Measurements from ENCODE around the gene TERT. TPM values are rescaled to one million over a fixed set of nuclear protein-coding genes. Genes with fewer than 3 reads are reported as not detected.

The TERT gene
- total and polyA plus RNA-seq, 4 donors, result 0.06 to 0.50 (median 0.10) TPM; not detected in 1

- Histone ChIP-seq H3K4me1 (ENCODE audit: control insufficient read depth, insufficient read depth, low read length) (no peaks in the 10 kb centered on the region), H3K4me3 (ENCODE audit: low read depth, low read length) (no peak overlapping the region), H3K27me3 (ENCODE audit: control insufficient read depth, insufficient read depth, low read length) (no peaks in the 10 kb centered on the region), H3K9me3 (ENCODE audit: control insufficient read depth, insufficient read depth, low read length) (no peaks in the 10 kb centered on the region), H3K27ac (ENCODE audit: low read depth, low read length) (no peak overlapping the region), H3K36me3 (ENCODE audit: control insufficient read depth, insufficient read depth, low read length) (peaks cover 76% of the 10 kb centered on the region)
- 94% methylated on average over 17 of the region's 17 CpGs for WGBS (ENCODE audit: insufficient coverage)
- DNase-seq (ENCODE audit: low read depth in 4 of 6, low spot score in 6 of 6), result no peak
Observed at GRCh38 chr5:1325191-1325741, 30.4 kb upstream of the TERT start.

- Histone ChIP-seq H3K4me3 (ENCODE audit: low read depth, low read length) (no peak overlapping the region), H3K36me3 (ENCODE audit: control insufficient read depth, insufficient read depth, low read length) (peaks cover 76% of the 10 kb centered on the region), H3K27me3 (ENCODE audit: control insufficient read depth, insufficient read depth, low read length) (no peaks in the 10 kb centered on the region), H3K27ac (ENCODE audit: low read depth, low read length) (no peak overlapping the region), H3K9me3 (ENCODE audit: control insufficient read depth, insufficient read depth, low read length) (no peaks in the 10 kb centered on the region), H3K4me1 (ENCODE audit: control insufficient read depth, insufficient read depth, low read length) (no peaks in the 10 kb centered on the region)
- DNase-seq (ENCODE audit: low read depth in 4 of 6, low spot score in 6 of 6), result no peak
- 93% methylated on average over 17 of the region's 17 CpGs for WGBS (ENCODE audit: insufficient coverage)
Observed at GRCh38 chr5:1324719-1325190, 29.9 kb upstream of the TERT start.

- DNase-seq (ENCODE audit: low read depth in 4 of 6, low spot score in 6 of 6), result no peak
- Histone ChIP-seq H3K4me1 (ENCODE audit: control insufficient read depth, insufficient read depth, low read length) (no peaks in the 10 kb centered on the region), H3K36me3 (ENCODE audit: control insufficient read depth, insufficient read depth, low read length) (peaks cover 79% of the 10 kb centered on the region), H3K4me3 (ENCODE audit: low read depth, low read length) (no peak overlapping the region), H3K9me3 (ENCODE audit: control insufficient read depth, insufficient read depth, low read length) (no peaks in the 10 kb centered on the region), H3K27me3 (ENCODE audit: control insufficient read depth, insufficient read depth, low read length) (no peaks in the 10 kb centered on the region), H3K27ac (ENCODE audit: low read depth, low read length) (no peak overlapping the region)
- WGBS (ENCODE audit: insufficient coverage), result 97% methylated on average over 14 of the region's 15 CpGs
Observed at GRCh38 chr5:1324301-1324700, 29.4 kb upstream of the TERT start.

- no peaks in the 10 kb centered on the region for H3K27me3 ChIP-seq (ENCODE audit: control insufficient read depth, insufficient read depth, low read length)
- DNase-seq (ENCODE audit: low read depth in 4 of 6, low spot score in 6 of 6), result no peak
- no peaks in the 10 kb centered on the region for H3K4me1 ChIP-seq (ENCODE audit: control insufficient read depth, insufficient read depth, low read length)
- H3K27ac ChIP-seq (ENCODE audit: low read depth, low read length), result no peak overlapping the region
- no peaks in the 10 kb centered on the region for H3K9me3 ChIP-seq (ENCODE audit: control insufficient read depth, insufficient read depth, low read length)
- peaks cover 79% of the 10 kb centered on the region for H3K36me3 ChIP-seq (ENCODE audit: control insufficient read depth, insufficient read depth, low read length)
- 93% methylated on average over 7 of the region's 13 CpGs for WGBS (ENCODE audit: insufficient coverage)
- H3K4me3 ChIP-seq (ENCODE audit: low read depth, low read length), result no peak overlapping the region
Observed at GRCh38 chr5:1323803-1324173, 28.9 kb upstream of the TERT start.

GRCh38 chr5:1322955-1323802 lies 28.3 kb upstream of the TERT start:
- DNase-seq (ENCODE audit: low read depth in 4 of 6, low spot score in 6 of 6), result no peak
- WGBS (ENCODE audit: insufficient coverage), result 86% methylated on average over 24 of the region's 24 CpGs
- H3K36me3 ChIP-seq (ENCODE audit: control insufficient read depth, insufficient read depth, low read length), result peaks cover 80% of the 10 kb centered on the region

GRCh38 chr5:1322036-1322900 lies 27.4 kb upstream of the TERT start:
- Histone ChIP-seq H3K4me3 (ENCODE audit: low read depth, low read length) (no peak overlapping the region), H3K4me1 (ENCODE audit: control insufficient read depth, insufficient read depth, low read length) (no peaks in the 10 kb centered on the region), H3K9me3 (ENCODE audit: control insufficient read depth, insufficient read depth, low read length) (no peaks in the 10 kb centered on the region), H3K27me3 (ENCODE audit: control insufficient read depth, insufficient read depth, low read length) (no peaks in the 10 kb centered on the region), H3K27ac (ENCODE audit: low read depth, low read length) (no peak overlapping the region), H3K36me3 (ENCODE audit: control insufficient read depth, insufficient read depth, low read length) (peaks cover 84% of the 10 kb centered on the region)
- 96% methylated on average over 17 of the region's 22 CpGs for WGBS (ENCODE audit: insufficient coverage)
- DNase-seq (ENCODE audit: low read depth in 4 of 6, low spot score in 6 of 6), result no peak

More at GRCh38 chr5:1322955-1323802, 28.3 kb upstream of the TERT start:
- Histone ChIP-seq H3K27me3 (ENCODE audit: control insufficient read depth, insufficient read depth, low read length) (no peaks in the 10 kb centered on the region), H3K27ac (ENCODE audit: low read depth, low read length) (no peak overlapping the region), H3K9me3 (ENCODE audit: control insufficient read depth, insufficient read depth, low read length) (no peaks in the 10 kb centered on the region), H3K4me3 (ENCODE audit: low read depth, low read length) (no peak overlapping the region), H3K4me1 (ENCODE audit: control insufficient read depth, insufficient read depth, low read length) (no peaks in the 10 kb centered on the region)

- Histone ChIP-seq H3K36me3 (ENCODE audit: control insufficient read depth, insufficient read depth, low read length) (peaks cover 88% of the 10 kb centered on the region), H3K27me3 (ENCODE audit: control insufficient read depth, insufficient read depth, low read length) (no peaks in the 10 kb centered on the region), H3K4me3 (ENCODE audit: low read depth, low read length) (no peak overlapping the region), H3K27ac (ENCODE audit: low read depth, low read length) (no peak overlapping the region), H3K9me3 (ENCODE audit: control insufficient read depth, insufficient read depth, low read length) (no peaks in the 10 kb centered on the region), H3K4me1 (ENCODE audit: control insufficient read depth, insufficient read depth, low read length) (no peaks in the 10 kb centered on the region)
- WGBS (ENCODE audit: insufficient coverage), result 95% methylated on average over 16 of the region's 16 CpGs
- DNase-seq (ENCODE audit: low read depth in 4 of 6, low spot score in 6 of 6), result no peak
Observed at GRCh38 chr5:1321576-1321975, 26.7 kb upstream of the TERT start.

GRCh38 chr5:1320436-1321344 lies 25.8 kb upstream of the TERT start:
- Histone ChIP-seq H3K36me3 (ENCODE audit: control insufficient read depth, insufficient read depth, low read length) (peaks cover 87% of the 10 kb centered on the region), H3K27ac (ENCODE audit: low read depth, low read length) (no peak overlapping the region), H3K4me1 (ENCODE audit: control insufficient read depth, insufficient read depth, low read length) (peaks cover 2% of the 10 kb centered on the region), H3K4me3 (ENCODE audit: low read depth, low read length) (no peak overlapping the region), H3K27me3 (ENCODE audit: control insufficient read depth, insufficient read depth, low read length) (no peaks in the 10 kb centered on the region), H3K9me3 (ENCODE audit: control insufficient read depth, insufficient read depth, low read length) (no peaks in the 10 kb centered on the region)
- DNase-seq (ENCODE audit: low read depth in 4 of 6, low spot score in 6 of 6), result no peak
- WGBS (ENCODE audit: insufficient coverage), result 87% methylated on average over 34 of the region's 36 CpGs
